HG03460 (cell line): ENCODE measurements around the gene NR4A1.
A peak's percentile ranks its signal among the peaks of the same experiment; 100 is the strongest.

Experiments
- ATAC-seq: cut with Tn5 transposase; IDR thresholded peaks from one replicate; pipeline ENCODE4 v1.9.1; 2021; ENCODE audit not compliant: unreplicated experiment

NR4A1 gene

GRCh38 chr12:52050758-52051541 is at the start of gene NR4A1:
Gene NR4A1, plus strand, starts transcription at chr12:52051442. Its CDS starts 2,887 bp downstream, at chr12:52054329.
- ATAC-seq: peak; percentile 78

- ATAC-seq: no peak
Observed at GRCh38 chr12:52003016-52003550, 48.2 kb upstream of the NR4A1 start.

GRCh38 chr12:52003591-52003990 is 47.7 kb upstream of the NR4A1 start:
- ATAC-seq: no peak

GRCh38 chr12:52004042-52004648 is 47.1 kb upstream of the NR4A1 start:
- no peak for ATAC-seq

- ATAC-seq: no peak
Observed at GRCh38 chr12:52005218-52005902, 45.9 kb upstream of the NR4A1 start.

GRCh38 chr12:52005903-52006703 is 45.1 kb upstream of the NR4A1 start:
- ATAC-seq: peak; percentile 59

GRCh38 chr12:52006726-52007157 is 44.5 kb upstream of the NR4A1 start, which contains the start of gene TAMALIN:
Gene TAMALIN, plus strand, starts transcription at chr12:52006946. Its CDS starts 74 bp downstream, at chr12:52007020.
- no peak for ATAC-seq

- no peak for ATAC-seq
Observed at GRCh38 chr12:52007158-52007921, 43.9 kb upstream of the NR4A1 start.

- no peak for ATAC-seq
Observed at GRCh38 chr12:52007982-52008510, 43.2 kb upstream of the NR4A1 start.

GRCh38 chr12:52009081-52009751 is 42.0 kb upstream of the NR4A1 start:
- ATAC-seq: no peak

- ATAC-seq: no peak
Observed at GRCh38 chr12:52010152-52010622, 41.1 kb upstream of the NR4A1 start.

GRCh38 chr12:52010692-52011601 is 40.3 kb upstream of the NR4A1 start:
- no peak for ATAC-seq

- no peak for ATAC-seq
Observed at GRCh38 chr12:52011602-52012214, 39.5 kb upstream of the NR4A1 start.

- no peak for ATAC-seq
Observed at GRCh38 chr12:52013626-52014310, 37.5 kb upstream of the NR4A1 start.

- no peak for ATAC-seq
Observed at GRCh38 chr12:52014567-52015530, 36.4 kb upstream of the NR4A1 start.

GRCh38 chr12:52015532-52016041 is 35.7 kb upstream of the NR4A1 start:
- no peak for ATAC-seq
